Measurements from ENCODE around the gene YPEL5.

YPEL5 gene

DNA sequence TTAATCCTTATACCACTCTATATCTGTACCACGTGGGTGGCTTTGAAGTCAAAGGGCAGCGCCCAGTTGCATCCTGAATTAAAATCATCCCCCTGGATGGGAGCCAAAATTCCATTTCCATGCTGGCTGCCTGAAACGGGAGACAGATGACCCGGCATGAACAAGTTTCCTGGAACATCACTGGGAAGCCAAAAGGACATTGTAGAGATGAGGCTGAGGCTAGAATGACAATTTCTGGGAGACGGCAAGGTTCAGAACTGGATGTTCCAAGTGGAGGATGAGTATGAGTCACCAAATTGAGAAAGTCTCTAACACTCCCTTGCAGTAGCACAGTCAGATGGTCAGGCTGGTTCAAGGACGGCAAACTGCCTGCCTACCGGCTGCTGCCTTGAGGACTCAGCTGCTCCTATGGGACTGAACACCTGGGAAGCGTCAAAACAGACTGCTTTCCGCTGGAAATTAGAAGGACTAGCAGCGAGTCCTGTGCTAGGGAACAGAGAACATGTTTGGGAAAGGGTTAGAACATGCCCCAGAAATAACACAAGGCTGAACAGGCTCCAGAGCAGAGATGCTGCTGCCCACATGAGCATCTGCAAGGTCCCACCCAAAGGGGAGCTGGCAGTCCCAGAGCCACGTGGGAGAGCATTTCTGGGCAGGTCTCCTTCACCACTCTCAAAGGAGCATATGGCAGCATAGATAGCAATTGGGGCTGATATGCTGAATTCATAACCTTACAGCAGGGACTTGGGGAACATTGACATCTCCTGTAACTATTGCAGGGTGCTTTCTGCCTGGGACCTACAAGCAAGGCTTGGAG is 32.0 kb downstream of the YPEL5 start:
- ATAC-seq: no peak
- no peaks in the 10 kb centered on the region for H3K4me1 Mint-ChIP-seq
- H3K9me3 Mint-ChIP-seq: no peaks in the 10 kb centered on the region
- no peak overlapping the region for H3K4me3 Mint-ChIP-seq
- no peaks in the 10 kb centered on the region for H3K27me3 Mint-ChIP-seq
- no peak overlapping the region for H3K27ac Mint-ChIP-seq
- no peak for DNase-seq

GRCh38 chr2:30179536-30179935 is 32.7 kb downstream of the YPEL5 start:
- Mint-ChIP-seq H3K4me1 (no peaks in the 10 kb centered on the region), H3K4me3 (no peak overlapping the region), H3K9me3 (no peaks in the 10 kb centered on the region), H3K27me3 (no peaks in the 10 kb centered on the region), H3K27ac (no peak overlapping the region)
- DNase-seq (no peak), ATAC-seq (no peak)

- Mint-ChIP-seq H3K9me3 (no peaks in the 10 kb centered on the region), H3K4me1 (no peaks in the 10 kb centered on the region), H3K27me3 (no peaks in the 10 kb centered on the region), H3K4me3 (no peak overlapping the region), H3K27ac (no peak overlapping the region)
- ATAC-seq: no peak
- DNase-seq: no peak
Observed at GRCh38 chr2:30180226-30180625, 33.4 kb downstream of the YPEL5 start.

GRCh38 chr2:30181176-30181575 is 34.4 kb downstream of the YPEL5 start:
- Mint-ChIP-seq H3K27me3 (no peaks in the 10 kb centered on the region), H3K4me3 (no peak overlapping the region), H3K27ac (no peak overlapping the region), H3K9me3 (no peaks in the 10 kb centered on the region), H3K4me1 (no peaks in the 10 kb centered on the region)
- DNase-seq: no peak
- no peak for ATAC-seq

DNA sequence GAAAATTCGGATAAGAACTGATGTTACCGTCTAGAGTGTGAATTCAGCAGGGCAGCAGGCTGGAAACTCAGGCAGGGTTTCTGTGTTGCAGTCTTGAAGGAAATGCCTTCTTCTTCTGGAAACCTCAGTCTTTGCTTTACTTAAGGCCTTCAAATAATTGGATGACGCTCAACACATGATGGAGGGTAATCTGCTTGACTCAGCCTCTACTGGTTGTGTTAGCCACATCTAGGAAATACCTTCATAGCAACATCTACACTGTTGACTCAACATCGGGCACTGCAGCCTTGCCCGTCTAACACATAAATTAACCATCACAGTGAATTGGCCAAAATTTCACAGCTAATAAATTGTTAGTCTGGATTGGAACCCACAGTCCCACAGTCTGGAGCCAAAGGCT is 37.2 kb downstream of the YPEL5 start:
- no peaks in the 10 kb centered on the region for H3K4me1 Mint-ChIP-seq
- H3K4me3 Mint-ChIP-seq: no peak overlapping the region
- no peak for DNase-seq
- H3K9me3 Mint-ChIP-seq: no peaks in the 10 kb centered on the region
- H3K27me3 Mint-ChIP-seq: no peaks in the 10 kb centered on the region
- ATAC-seq: no peak
- H3K27ac Mint-ChIP-seq: no peak overlapping the region

GRCh38 chr2:30185178-30185577 is 38.4 kb downstream of the YPEL5 start:
- Mint-ChIP-seq H3K27me3 (no peaks in the 10 kb centered on the region), H3K27ac (no peak overlapping the region), H3K4me3 (no peak overlapping the region), H3K4me1 (no peaks in the 10 kb centered on the region), H3K9me3 (no peaks in the 10 kb centered on the region)
- no peak for DNase-seq
- ATAC-seq: no peak

GRCh38 chr2:30188292-30188691 is 41.5 kb downstream of the YPEL5 start:
- no peak overlapping the region for H3K4me3 Mint-ChIP-seq
- no peaks in the 10 kb centered on the region for H3K9me3 Mint-ChIP-seq
- ATAC-seq: no peak
- DNase-seq: no peak
- H3K27me3 Mint-ChIP-seq: no peaks in the 10 kb centered on the region
- no peak overlapping the region for H3K27ac Mint-ChIP-seq
- no peaks in the 10 kb centered on the region for H3K4me1 Mint-ChIP-seq

GRCh38 chr2:30190637-30191036 is 43.8 kb downstream of the YPEL5 start:
- DNase-seq: no peak
- no peak for ATAC-seq
- no peak overlapping the region for H3K27ac Mint-ChIP-seq
- H3K27me3 Mint-ChIP-seq: no peaks in the 10 kb centered on the region
- H3K4me3 Mint-ChIP-seq: no peak overlapping the region
- no peaks in the 10 kb centered on the region for H3K9me3 Mint-ChIP-seq
- H3K4me1 Mint-ChIP-seq: no peaks in the 10 kb centered on the region

DNA sequence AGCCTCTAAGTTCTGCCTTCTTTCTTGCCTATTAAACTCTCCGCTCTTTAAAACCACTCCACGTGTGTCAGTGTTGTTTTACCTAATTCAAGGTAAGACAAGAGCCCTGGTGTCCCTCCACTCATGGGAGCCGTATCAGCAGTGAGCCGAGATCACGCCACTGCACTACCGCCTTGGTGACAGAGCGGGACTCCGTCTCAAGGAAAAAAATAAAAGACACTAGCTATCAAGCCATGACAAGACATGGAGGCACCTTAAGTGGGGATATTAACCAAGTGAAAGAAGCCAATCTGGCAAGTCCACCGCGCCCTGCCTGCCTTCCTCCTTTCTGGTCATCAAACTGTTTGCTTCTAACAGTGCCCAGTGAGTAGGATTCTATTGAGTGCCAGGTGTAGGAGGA is 44.3 kb downstream of the YPEL5 start:
- Mint-ChIP-seq H3K27me3 (no peaks in the 10 kb centered on the region), H3K27ac (no peak overlapping the region), H3K9me3 (no peaks in the 10 kb centered on the region), H3K4me1 (no peaks in the 10 kb centered on the region), H3K4me3 (no peak overlapping the region)
- ATAC-seq (no peak), DNase-seq (no peak)

DNA sequence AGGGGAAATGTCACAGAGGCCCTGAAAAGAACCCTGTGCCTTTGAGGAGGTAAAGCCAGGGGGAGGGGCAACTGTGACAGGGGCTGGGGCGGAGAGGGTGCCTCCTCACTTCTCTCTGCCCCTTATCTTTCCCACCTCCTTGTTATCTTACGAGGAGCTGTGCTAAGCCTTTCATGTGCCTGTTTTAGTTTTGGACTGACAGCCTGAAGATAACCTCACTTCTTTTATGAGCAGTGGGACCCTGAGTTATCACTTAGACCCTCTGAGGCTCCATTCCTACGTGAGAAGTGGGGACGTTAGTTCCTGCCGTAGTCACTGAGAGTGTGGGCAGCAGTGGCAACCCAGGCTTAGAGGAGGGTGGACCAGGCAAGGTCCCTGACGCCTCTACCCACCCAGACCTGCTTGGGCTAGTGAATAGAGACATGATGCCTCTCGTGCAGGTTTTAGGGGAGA is 45.0 kb downstream of the YPEL5 start:
- H3K4me3 Mint-ChIP-seq: no peak overlapping the region
- ATAC-seq: no peak
- no peaks in the 10 kb centered on the region for H3K9me3 Mint-ChIP-seq
- no peak for DNase-seq
- peaks cover 4% of the 10 kb centered on the region for H3K4me1 Mint-ChIP-seq
- no peaks in the 10 kb centered on the region for H3K27me3 Mint-ChIP-seq
- no peak overlapping the region for H3K27ac Mint-ChIP-seq

DNA sequence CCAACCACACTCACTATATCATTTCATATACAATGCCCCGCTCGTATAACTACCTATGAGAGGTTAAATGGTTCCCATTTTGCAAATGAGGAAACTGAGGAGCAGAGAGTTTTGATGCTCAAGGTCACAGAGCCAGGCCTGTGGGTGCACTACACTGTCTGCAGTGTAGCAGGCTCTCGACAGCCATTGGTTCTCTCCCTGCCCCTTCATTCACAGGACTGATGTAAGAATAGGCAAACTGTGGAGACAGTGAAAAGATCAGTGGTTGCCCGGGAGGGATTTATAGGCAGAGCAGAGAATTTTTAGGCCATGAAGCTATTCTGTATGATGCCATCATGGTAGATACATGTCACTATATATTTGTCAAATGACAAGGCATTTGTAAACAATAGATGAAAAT is 45.5 kb downstream of the YPEL5 start:
- no peak overlapping the region for H3K4me3 Mint-ChIP-seq
- H3K27me3 Mint-ChIP-seq: no peaks in the 10 kb centered on the region
- H3K27ac Mint-ChIP-seq: no peak overlapping the region
- no peaks in the 10 kb centered on the region for H3K9me3 Mint-ChIP-seq
- no peak for ATAC-seq
- H3K4me1 Mint-ChIP-seq: peaks cover 4% of the 10 kb centered on the region
- no peak for DNase-seq

GRCh38 chr2:30193104-30193681 is 46.4 kb downstream of the YPEL5 start:
- H3K4me3 Mint-ChIP-seq: no peak overlapping the region
- H3K27me3 Mint-ChIP-seq: no peaks in the 10 kb centered on the region
- peaks cover 9% of the 10 kb centered on the region for H3K4me1 Mint-ChIP-seq
- no peak for DNase-seq
- ATAC-seq: no peak
- no peaks in the 10 kb centered on the region for H3K9me3 Mint-ChIP-seq
- H3K27ac Mint-ChIP-seq: no peak overlapping the region

GRCh38 chr2:30194421-30194820 is 47.6 kb downstream of the YPEL5 start:
- peak overlapping the region in 1 of 2 donors; percentile 28 for H3K27ac Mint-ChIP-seq
- DNase-seq (no peak), ATAC-seq (no peak)
- no peak overlapping the region for H3K4me3 Mint-ChIP-seq
- peaks cover 9% of the 10 kb centered on the region for H3K4me1 Mint-ChIP-seq
- H3K27me3 Mint-ChIP-seq: no peaks in the 10 kb centered on the region
- no peaks in the 10 kb centered on the region for H3K9me3 Mint-ChIP-seq

DNA sequence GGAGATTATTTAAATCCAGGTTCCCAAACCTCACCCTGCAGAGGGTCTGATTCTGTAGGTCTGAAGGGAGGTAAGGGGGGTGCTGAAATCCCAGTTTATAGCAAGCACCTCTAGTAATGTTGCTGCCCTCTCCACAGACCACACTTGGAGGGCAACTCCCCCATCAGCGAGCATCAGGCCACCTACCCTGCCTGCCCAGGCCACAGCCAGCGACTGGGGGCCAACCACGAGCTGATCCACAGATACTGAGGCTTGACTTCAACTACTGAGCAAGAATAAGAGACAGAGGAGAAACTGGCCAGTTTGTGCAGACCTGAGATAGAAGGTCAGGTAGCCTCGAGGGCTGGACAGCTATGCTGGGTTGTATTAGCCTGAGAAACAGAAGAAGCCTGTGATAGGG is 48.2 kb downstream of the YPEL5 start:
- H3K4me3 Mint-ChIP-seq: no peak overlapping the region
- H3K9me3 Mint-ChIP-seq: no peaks in the 10 kb centered on the region
- no peaks in the 10 kb centered on the region for H3K27me3 Mint-ChIP-seq
- DNase-seq (no peak), ATAC-seq (no peak)
- H3K4me1 Mint-ChIP-seq: peaks cover 9% of the 10 kb centered on the region
- H3K27ac Mint-ChIP-seq: no peak overlapping the region

- H3K4me3 Mint-ChIP-seq: no peak overlapping the region
- no peak for DNase-seq
- no peak for ATAC-seq
- H3K27me3 Mint-ChIP-seq: no peaks in the 10 kb centered on the region
- H3K27ac Mint-ChIP-seq: no peak overlapping the region
- H3K4me1 Mint-ChIP-seq: peaks cover 9% of the 10 kb centered on the region
- no peaks in the 10 kb centered on the region for H3K9me3 Mint-ChIP-seq
Observed at GRCh38 chr2:30197570-30198192, 50.9 kb downstream of the YPEL5 start.

DNA sequence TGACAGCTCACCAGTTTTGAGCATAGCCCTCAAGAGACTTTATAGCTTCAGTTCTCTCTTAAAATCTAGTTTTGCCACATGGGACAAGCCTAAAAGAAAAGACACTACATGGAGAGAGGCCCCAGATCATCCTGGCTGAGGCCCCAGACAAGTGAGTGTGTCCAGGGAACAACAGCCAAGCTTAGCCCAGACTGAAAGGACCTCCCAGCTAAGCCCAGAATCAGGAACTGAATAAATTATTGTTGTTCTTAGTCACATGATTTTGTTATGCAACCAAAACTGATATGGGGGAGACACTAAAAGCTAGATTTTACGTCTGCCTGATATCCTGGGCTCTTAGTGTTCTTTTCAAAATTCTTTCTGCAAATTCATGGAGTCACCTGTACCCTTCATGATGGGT is 55.2 kb downstream of the YPEL5 start:
- no peak for DNase-seq
- H3K27me3 Mint-ChIP-seq: no peaks in the 10 kb centered on the region
- H3K4me3 Mint-ChIP-seq: no peak overlapping the region
- no peaks in the 10 kb centered on the region for H3K9me3 Mint-ChIP-seq
- no peak overlapping the region for H3K27ac Mint-ChIP-seq
- ATAC-seq: no peak
- H3K4me1 Mint-ChIP-seq: peaks cover 5% of the 10 kb centered on the region
